ENCODE results near the gene HOXB8.
A peak's percentile ranks its signal among the peaks of the same experiment; 100 is the strongest.

DNA sequence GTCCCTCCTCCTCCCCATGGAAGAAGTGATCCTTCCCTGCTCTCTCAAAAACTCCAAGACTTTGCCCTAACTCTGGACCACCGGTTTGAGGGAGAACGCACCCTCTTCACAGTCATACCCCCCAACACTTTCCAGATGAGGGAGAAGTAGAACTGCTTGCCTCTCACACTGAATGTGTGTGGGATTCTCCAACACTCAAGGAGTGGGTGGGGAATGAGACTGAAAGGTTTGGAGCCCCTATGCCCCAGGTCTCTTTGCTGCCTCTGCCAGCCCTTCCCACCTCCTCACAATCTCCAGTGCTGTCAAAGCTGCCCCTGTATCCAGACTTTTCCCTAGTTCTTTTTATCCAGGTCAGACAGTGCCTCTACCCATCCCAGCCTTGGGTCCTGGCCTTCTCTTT is 48.4 kb downstream of the HOXB8 start:
- TF ChIP-seq POLR2AphosphoS5 (IDR thresholded peaks at IDR 0.05; ENCODE audit: low read depth, low read length) (peak; percentile 37; the same call in 1 of the 2 replicates), REST (IDR thresholded peaks at IDR 0.05; ENCODE audit: insufficient read depth in 1 of 2, low read depth in 2 of 2, low read length in 1 of 2) (no peak), SIN3A (IDR thresholded peaks at IDR 0.05; ENCODE audit: borderline replicate concordance, insufficient read depth, low read depth, low read length) (no peak), CTCF (IDR thresholded peaks at IDR 0.05) (no peak)
